Upper lobe of left lung (tissue), 6 donors: Measurements from ENCODE around the gene PSEN1. TPM values are rescaled to one million over a fixed set of nuclear protein-coding genes. Genes with fewer than 3 reads are reported as not detected.
A peak's percentile ranks its signal among the peaks of the same experiment; 100 is the strongest.

ENCODE experiments used
- ATAC-seq, 2 donors: fragments of 200-7000 bp; cut with Tn5 transposase; one replicate each; pipeline ENCODE4 v1.9.1; 2022; ENCODE audit warnings: mild to moderate bottlenecking in 2 of 2, moderate library complexity in 2 of 2; ENCODE audit not compliant: low FRiP score in 2 of 2
- DNase-seq, 2 donors: peaks; one replicate each; pipeline ENCODE4 v3.0.0-alpha.2; 2019 to 2020
- H3K27ac ChIP-seq, 4 donors: fragments of 200-600 bp; sonication (generic); one replicate each; pipeline ENCODE4 v1.5.1; 2016 to 2019
- H3K27me3 ChIP-seq, 4 donors: fragments of 200-600 bp; sonication (generic); one replicate each; pipeline ENCODE4 v1.5.1; 2017 to 2019
- H3K36me3 ChIP-seq, 4 donors: fragments of 200-600 bp; sonication (generic); one replicate each; pipeline ENCODE4 v1.5.1; 2016 to 2019
- H3K4me1 ChIP-seq, 4 donors: fragments of 200-600 bp; sonication (generic); one replicate each; pipeline ENCODE4 v1.5.1; 2018 to 2019
- H3K4me3 ChIP-seq, 4 donors: fragments of 200-600 bp; sonication (generic); one replicate each; pipeline ENCODE4 v1.5.1; 2017 to 2019; ENCODE audit warnings: mild to moderate bottlenecking in 2 of 4, moderate library complexity in 1 of 4
- H3K9me3 ChIP-seq, 4 donors: fragments of 200-600 bp; sonication (generic); one replicate each; pipeline ENCODE4 v1.5.1; 2018 to 2019
- EP300 ChIP-seq, 4 donors: sonication (generic); formaldehyde crosslinking; IDR thresholded peaks; one replicate each; pipeline ENCODE4 v1.5.1; 2017; ENCODE audit warnings: antibody characterized with exemption in 4 of 4, control low read depth in 2 of 4
- POLR2A ChIP-seq, 4 donors: fragments of 450-650 bp; IDR thresholded peaks; one replicate each; pipeline ENCODE4 v1.5.1; 2016 to 2017; ENCODE audit warnings: antibody characterized with exemption in 4 of 4, mild to moderate bottlenecking in 2 of 4
- POLR2AphosphoS5 ChIP-seq, 2 donors: sonication (generic); formaldehyde crosslinking; IDR thresholded peaks; one replicate each; pipeline ENCODE4 v1.5.1; 2017; ENCODE audit warnings: antibody characterized with exemption in 2 of 2
- WGBS, 2 donors: methylation state at CpG; one replicate each; pipeline ENCODE4 v1.1.5; 2017 to 2018; 5-methylcytosine and 5-hydroxymethylcytosine counted together
- total RNA-seq, 6 donors: library from RNA; depleted of rRNA in 4 of 6; stranded (reverse); fragments of >200 nt in 4 of 6; gene quantifications; one replicate each; pipeline versions ENCODE4 v1.1.0 to v1.2.1, GENCODE V29; 2016 to 2021
- TF ChIP-seq, protein P1 (sequence below), 6 experiments: fragments of 450-650 bp in 4 of 6; fragments of 200-600 bp in 2 of 6; sonication (generic) in 2 of 6; IDR thresholded peaks; one replicate each; pipeline ENCODE4 v1.5.1; 2016 to 2019; ENCODE audit warnings: antibody characterized with exemption in 6 of 6
- donor health status: DM: no; HTN: no; CAD: no; lungs with moderate emphysema.
- donor health status: DM: no; HTN: yes; CAD: no; lungs with severe emphysema.

The PSEN1 gene
- total RNA-seq, 6 donors from 2014 or later: 31.1 to 68.9 (median 56.8) TPM

DNA sequence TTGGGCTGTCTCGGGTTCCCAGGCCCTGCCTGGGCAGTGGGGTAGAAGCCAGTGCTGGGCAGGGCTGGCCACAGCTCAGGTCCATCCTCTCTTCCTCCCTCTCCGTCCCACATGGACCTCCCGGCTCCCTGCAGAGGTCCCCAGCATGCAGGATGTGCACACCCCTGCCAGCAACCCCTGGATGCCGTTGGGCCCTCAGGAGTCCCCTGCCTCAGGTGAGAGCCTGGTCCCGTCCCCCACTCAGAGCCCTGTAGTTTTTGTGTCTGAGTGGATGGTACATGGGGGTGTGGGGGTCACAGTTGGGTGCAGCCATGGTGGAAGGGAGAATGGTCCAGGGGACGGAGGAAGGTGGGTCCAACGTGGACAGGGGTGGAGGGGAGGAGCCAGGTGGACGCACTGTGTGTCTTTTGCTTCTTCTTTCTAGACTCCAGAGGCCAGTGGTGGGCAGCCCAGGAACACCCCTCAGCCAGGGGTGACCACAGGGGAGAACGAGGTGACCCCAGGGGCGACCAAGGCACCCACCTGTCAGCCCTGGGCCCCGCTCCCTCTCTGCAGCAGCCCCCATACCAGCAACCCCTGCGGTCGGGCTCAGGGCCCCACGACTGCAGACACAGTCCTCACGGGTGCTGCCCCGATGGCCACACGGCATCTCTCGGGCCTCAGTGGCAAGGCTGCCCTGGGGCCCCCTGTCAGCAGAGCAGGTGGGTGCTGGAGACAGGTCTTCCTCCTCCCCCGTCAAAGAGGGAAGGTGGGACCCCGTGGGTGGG, 122.7 kb downstream of the PSEN1 start:
- no peak overlapping the region for H3K4me3 ChIP-seq
- no peaks in the 10 kb centered on the region for H3K9me3 ChIP-seq
- WGBS, 2 donors: 89 to 93% methylated on average over 7 to 19 of the region's 20 CpGs
- no peak for ATAC-seq
- no peaks in the 10 kb centered on the region for H3K36me3 ChIP-seq
- DNase-seq: peak; percentile 19 to 69
- no peaks in the 10 kb centered on the region for H3K4me1 ChIP-seq
- H3K27me3 ChIP-seq: no peaks in the 10 kb centered on the region
- TF ChIP-seq POLR2AphosphoS5 (IDR thresholded peaks at IDR 0.05) (no peak), EP300 (IDR thresholded peaks at IDR 0.05) (no peak), POLR2A (IDR thresholded peaks at IDR 0.05) (no peak)
- TF ChIP-seq, protein P1, sequence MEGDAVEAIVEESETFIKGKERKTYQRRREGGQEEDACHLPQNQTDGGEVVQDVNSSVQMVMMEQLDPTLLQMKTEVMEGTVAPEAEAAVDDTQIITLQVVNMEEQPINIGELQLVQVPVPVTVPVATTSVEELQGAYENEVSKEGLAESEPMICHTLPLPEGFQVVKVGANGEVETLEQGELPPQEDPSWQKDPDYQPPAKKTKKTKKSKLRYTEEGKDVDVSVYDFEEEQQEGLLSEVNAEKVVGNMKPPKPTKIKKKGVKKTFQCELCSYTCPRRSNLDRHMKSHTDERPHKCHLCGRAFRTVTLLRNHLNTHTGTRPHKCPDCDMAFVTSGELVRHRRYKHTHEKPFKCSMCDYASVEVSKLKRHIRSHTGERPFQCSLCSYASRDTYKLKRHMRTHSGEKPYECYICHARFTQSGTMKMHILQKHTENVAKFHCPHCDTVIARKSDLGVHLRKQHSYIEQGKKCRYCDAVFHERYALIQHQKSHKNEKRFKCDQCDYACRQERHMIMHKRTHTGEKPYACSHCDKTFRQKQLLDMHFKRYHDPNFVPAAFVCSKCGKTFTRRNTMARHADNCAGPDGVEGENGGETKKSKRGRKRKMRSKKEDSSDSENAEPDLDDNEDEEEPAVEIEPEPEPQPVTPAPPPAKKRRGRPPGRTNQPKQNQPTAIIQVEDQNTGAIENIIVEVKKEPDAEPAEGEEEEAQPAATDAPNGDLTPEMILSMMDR (IDR thresholded peaks at IDR 0.05): no peak
- H3K27ac ChIP-seq: no peak overlapping the region

DNA sequence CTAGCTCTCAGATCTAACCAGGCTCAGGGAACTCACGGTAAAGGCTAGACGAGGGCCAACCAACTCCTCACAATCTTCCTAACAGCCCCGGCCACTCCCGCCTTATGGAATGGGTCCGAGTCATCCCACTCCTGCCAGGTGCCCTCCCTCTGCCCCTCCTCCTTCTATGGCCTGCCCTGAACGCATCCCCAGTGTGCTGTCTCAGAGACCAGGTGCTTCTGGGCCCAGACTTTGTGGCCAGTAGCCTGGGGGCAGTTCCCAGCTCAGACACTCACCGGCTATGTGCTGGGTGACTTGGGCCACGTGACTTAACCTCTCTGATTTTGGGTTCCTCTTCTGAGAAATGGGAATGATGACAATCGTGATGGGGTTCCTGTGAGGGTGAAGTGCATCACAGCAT, 123.5 kb downstream of the PSEN1 start:
- DNase-seq: peak in 1 of 2 donors; percentile 14
- Histone ChIP-seq H3K9me3 (no peaks in the 10 kb centered on the region), H3K4me1 (no peaks in the 10 kb centered on the region), H3K4me3 (no peak overlapping the region), H3K27me3 (no peaks in the 10 kb centered on the region), H3K27ac (no peak overlapping the region), H3K36me3 (no peaks in the 10 kb centered on the region)
- WGBS, 2 donors: 88% methylated on average over 8 to 9 of the region's 9 CpGs
- no peak for ATAC-seq
- TF ChIP-seq, protein P1 (IDR thresholded peaks at IDR 0.05): no peak
- TF ChIP-seq POLR2AphosphoS5 (IDR thresholded peaks at IDR 0.05) (no peak), POLR2A (IDR thresholded peaks at IDR 0.05) (no peak), EP300 (IDR thresholded peaks at IDR 0.05) (no peak)

DNA sequence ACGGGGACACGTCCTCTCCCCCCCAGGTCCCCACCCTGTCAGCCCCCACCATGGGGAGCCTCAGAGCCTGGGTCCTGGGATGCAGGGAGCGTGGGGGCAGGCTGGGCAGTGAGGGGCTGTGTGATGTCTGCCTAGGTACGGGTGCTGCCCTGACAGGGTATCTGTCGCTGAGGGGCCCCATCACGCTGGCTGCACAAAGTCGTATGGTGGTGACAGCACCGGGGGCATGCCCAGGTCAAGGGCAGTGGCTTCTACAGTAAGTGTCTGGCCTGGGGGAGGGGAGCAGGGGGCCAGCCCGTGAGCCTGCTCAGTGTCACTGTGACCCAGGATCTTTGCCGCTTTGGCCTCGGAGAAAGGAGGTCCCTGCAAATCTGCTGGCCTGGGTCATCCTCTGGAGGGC, 124.3 kb downstream of the PSEN1 start:
- Histone ChIP-seq H3K27ac (no peak overlapping the region), H3K27me3 (no peaks in the 10 kb centered on the region), H3K9me3 (no peaks in the 10 kb centered on the region), H3K4me1 (no peaks in the 10 kb centered on the region), H3K36me3 (no peaks in the 10 kb centered on the region), H3K4me3 (no peak overlapping the region)
- ATAC-seq (no peak), DNase-seq (peak; percentile 15 to 56)
- WGBS, 2 donors: 79 to 86% methylated on average over 3 to 11 of the region's 11 CpGs
- TF ChIP-seq POLR2A (IDR thresholded peaks at IDR 0.05) (no peak), EP300 (IDR thresholded peaks at IDR 0.05) (no peak), POLR2AphosphoS5 (IDR thresholded peaks at IDR 0.05) (no peak)
- TF ChIP-seq, protein P1 (IDR thresholded peaks at IDR 0.05): no peak

DNA sequence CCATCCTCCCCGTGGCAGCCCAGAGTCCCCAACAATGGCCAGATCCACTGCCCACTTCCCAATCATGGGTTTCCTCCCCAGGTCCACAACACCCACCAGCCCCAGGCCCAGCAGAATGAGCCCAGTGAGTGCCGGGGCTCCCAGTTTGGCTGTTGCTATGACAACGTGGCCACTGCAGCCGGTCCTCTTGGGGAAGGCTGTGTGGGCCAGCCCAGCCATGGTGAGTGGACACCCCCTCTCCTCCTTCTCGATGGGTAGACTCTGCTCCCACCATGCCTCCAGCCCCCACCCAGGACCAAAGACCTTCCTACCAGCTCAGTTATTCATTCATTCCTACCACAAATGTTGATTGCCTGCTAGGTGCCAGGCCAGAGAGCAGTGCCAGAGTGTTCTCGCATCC, 124.8 kb downstream of the PSEN1 start:
- H3K27me3 ChIP-seq: no peaks in the 10 kb centered on the region
- H3K9me3 ChIP-seq: no peaks in the 10 kb centered on the region
- ATAC-seq (no peak), DNase-seq (no peak)
- H3K27ac ChIP-seq: no peak overlapping the region
- 67 to 100% methylated on average over 2 to 5 of the region's 6 CpGs for WGBS, 2 donors
- no peak overlapping the region for H3K4me3 ChIP-seq
- TF ChIP-seq POLR2AphosphoS5 (IDR thresholded peaks at IDR 0.05) (no peak), EP300 (IDR thresholded peaks at IDR 0.05) (no peak), POLR2A (IDR thresholded peaks at IDR 0.05) (no peak)
- TF ChIP-seq, protein P1 (IDR thresholded peaks at IDR 0.05): no peak
- H3K36me3 ChIP-seq: no peaks in the 10 kb centered on the region
- no peaks in the 10 kb centered on the region for H3K4me1 ChIP-seq
